GM18858 (cell line): ENCODE data around the gene CADPS2.

Experiments used
- ATAC-seq: cut with Tn5 transposase; IDR thresholded peaks from one replicate; pipeline ENCODE4 v1.9.1; 2021; ENCODE audit not compliant: unreplicated experiment

CADPS2 gene

GRCh38 chr7:122789156-122789555 is 97.1 kb downstream of the CADPS2 start:
- ATAC-seq, result no peak

DNA sequence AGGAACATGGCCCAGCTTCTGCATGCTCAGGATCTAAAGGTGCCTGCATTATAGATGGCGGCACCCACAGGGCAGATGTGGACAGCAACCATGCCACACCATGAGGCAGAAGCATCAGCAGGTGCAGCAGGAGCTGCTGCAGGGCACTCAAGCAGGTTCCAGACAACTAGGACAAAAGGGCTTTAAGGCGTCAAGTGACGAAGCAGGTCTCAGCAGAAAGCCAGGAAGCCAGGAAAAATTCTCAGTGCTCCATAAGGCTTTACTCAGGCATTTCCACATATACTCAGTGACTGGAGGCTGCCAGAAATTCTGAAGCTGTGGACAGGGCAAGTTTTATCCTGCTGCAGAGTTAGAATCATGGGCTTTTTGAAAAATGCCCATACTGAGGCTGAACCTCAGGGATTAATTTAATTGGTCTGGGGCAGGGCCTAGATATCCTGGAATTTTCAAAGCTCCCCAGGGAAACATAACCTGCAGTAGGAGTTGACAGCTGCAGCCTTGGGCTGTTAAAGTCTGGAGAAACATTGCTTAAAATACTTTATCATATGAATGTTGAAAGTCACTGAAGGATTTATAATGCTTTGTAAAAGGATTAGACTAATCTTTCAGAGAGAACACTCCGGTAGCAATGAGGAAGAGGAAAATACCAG is 115.4 kb downstream of the CADPS2 start:
- no peak for ATAC-seq

DNA sequence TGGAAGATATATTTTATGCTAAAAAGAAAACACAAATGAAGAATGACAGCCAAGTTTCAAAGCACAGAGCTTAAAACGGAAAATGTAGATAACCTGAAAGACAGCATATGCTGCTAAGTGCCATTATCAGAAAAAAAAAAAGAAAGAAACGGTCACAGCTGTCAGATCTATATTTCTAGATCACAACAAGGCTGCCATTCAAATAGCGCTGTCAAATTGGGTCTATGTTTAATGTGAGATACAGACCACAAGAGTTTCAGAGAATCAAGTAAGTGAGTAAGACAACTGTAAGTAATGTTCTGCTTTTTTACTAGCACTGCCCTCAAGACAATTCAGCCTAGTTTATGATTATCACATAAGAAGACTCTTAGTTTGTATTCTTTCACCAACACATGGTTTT is 117.4 kb downstream of the CADPS2 start:
- no peak for ATAC-seq

DNA sequence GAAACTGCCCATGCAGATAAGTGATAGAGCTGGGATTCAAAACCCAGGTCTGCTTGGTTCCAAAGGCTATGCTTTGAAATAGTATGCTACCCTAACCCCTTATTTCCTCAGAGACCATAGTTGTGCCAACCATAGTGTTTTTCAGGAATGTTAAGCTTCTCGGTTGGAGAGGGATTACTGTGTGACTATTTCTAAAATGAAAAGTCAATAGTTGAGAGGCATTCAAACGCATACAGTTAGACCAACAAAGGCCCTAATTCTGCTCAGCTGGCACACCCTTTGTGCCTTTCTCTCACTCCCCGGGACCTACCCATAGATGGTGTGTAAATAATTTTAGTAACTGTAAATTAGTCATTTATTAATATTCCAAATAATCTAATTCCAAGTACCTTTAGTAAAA is 118.9 kb downstream of the CADPS2 start:
- no peak for ATAC-seq

GRCh38 chr7:122766593-122766992 is 119.7 kb downstream of the CADPS2 start:
- ATAC-seq, result no peak

- ATAC-seq, result no peak
Measured at GRCh38 chr7:122764902-122765301, 121.4 kb downstream of the CADPS2 start.

GRCh38 chr7:122764020-122764419 is 122.2 kb downstream of the CADPS2 start:
- no peak for ATAC-seq

GRCh38 chr7:122762071-122762470 is 124.2 kb downstream of the CADPS2 start:
- ATAC-seq, result no peak

DNA sequence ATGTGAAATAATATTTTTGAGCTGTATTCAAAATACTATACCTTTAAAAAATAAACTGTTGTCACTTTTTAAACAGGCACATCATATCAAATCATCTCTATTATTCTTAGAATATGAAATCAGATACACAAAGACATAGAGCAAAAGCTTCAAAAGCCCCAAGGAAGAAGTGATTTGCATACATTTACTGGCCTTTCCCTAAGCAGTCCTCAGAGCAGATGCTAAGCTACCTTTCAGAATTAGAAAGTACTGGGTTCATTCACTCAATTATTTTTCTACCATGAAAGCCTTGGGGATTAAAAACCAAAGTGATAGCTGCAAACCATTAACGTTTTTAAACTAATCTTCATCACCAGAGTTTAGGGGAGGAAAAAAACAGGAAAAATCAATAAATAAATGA is 127.8 kb downstream of the CADPS2 start:
- no peak for ATAC-seq

- no peak for ATAC-seq
Measured at GRCh38 chr7:122756860-122757259, 129.4 kb downstream of the CADPS2 start.

DNA sequence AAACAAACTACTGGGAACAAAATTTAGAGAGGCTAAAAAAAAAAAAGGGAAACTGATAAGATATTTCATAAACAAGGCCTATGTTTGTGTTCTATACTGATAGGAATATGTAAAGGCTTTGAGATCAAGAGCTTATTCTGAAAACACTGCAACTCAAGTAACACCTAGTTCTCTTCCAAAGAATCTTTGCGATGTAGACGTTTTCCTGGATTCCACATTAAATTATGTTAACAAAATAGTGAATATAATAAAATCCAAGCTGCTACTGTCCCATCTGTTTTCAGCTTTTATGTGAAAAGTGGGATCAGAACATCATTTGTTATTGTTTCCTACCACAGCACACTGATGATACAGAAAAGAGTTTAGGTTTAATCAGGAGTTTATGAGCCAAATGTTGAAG is 130.6 kb downstream of the CADPS2 start:
- no peak for ATAC-seq

GRCh38 chr7:122752583-122752982 is 133.7 kb downstream of the CADPS2 start:
- no peak for ATAC-seq

DNA sequence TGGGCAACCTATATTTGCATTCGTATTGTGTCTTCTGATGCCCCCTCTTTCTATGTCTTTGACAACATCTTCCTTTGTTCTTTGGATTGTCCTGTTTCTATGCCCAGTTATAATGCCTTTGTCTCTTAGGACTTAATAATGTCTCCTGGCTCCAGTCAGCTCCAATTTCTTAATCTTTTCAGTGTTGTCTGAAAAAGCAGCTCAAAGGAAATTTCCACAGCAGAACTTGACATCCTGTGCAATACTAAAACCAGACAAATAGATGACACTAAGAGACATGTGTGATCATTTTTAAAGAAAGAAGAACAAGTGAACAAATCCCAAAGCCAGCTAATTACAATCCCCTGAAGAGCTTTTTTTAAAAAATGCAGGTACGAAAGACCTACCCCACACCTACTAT is 135.9 kb downstream of the CADPS2 start:
- ATAC-seq, result no peak

DNA sequence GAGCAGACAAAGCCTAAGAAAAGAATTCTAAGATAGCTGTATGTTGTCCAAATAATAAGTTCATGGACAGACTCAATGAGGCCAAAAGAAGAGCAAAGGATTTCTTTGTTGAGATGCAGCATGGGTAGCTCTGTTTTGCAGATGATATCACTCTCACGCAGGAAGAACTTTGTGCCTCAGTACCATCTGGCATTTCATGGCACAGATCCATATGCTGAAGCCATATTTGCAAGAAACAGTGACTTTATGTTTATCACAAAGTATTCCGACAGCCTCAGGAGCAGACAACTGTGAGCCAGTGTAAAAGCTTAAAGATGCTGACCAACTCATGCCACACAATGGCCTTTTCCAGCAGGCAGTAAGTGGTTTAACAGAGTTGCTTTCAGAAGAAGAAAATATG is 138.1 kb downstream of the CADPS2 start:
- no peak for ATAC-seq

DNA sequence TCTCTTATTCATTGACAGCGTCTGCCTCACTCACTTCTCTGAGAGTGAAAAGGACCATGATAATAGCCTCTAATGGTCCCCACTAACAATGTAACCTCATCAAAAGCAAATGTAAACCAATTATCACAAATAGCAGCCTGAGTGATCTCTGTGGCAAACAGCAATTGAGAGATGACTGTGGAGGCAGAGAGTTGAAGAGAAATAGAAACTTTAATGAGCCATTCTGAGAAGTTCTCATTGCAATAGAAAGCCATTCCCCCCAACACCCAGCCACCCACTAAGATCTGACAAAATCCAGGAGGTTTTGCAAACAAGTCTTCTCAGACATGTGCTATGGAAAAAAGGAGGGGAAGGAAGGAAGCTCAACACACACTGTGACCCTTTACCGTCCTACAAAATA is 139.3 kb downstream of the CADPS2 start:
- no peak for ATAC-seq

DNA sequence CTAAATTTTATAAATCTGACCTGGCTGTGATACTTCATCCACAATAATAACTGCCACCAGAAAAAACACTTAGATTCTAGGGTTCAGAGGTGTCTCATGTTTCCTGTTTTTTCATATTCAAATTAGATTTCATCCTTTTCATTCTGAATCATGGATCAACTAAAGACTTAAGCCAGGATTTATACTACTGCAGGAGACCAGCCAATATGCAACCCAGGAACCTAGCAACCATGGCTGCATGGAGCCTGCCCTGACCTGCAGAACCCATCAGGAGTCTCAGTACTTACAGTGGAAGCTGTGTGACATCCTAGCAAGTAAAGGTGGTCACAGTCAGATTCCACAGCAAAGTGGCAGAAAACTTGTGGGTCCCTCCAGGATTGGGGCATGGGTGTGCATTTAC is 143.0 kb downstream of the CADPS2 start:
- no peak for ATAC-seq

DNA sequence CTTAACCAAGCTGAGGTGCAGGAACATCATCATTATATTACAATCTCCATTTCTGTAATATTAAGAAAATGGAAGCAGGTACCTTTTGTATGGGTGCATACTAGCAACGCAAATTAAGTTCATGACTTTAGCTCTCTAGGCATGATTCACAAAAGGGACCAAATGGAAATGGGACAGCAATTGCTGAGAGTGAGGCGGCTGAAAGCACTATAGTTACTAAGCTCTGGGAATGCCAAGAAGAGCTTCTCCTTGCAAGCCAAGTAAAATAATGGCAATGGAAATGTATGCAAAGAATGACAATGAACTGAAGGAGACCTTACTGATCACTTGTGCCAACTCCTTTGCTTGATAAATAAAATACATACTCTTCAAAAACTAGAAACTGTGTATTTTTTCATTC is 147.3 kb downstream of the CADPS2 start:
- ATAC-seq, result no peak

DNA sequence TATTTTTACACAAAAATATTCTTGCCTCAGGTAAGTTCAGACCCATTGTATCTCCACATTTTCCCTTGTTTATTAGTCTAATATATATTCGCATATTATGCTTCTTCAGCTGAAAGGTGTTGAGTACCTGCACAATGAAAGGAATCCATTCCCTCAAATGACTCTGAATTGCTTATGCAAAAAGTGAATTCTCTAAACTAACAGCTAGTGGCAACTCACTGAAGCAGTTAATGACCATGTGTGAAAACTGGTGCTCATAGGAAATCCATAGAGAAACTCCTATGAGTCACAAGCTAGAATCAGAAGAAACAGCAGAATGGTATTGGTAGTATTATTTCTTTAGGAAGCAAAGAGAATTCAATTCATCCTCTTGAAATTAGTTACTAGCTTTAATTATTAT is 150.1 kb downstream of the CADPS2 start:
- no peak for ATAC-seq

DNA sequence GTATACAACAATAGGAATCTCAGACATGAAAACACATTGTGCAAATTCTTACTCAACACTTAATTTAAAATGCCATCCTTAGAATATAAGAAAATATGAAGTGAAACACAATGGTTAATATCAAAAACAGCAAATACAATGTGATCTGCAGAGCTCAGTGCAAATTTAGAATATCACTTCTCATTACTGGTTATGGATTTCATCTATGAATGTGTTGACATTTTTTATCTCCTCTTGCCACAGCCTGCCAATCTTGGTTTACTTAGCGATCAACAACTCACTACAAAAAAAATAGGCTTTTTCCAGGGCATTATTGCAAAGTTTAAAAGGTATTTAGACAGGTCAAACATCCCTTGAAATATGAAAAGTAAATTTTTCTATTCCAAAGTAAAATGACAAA is 158.5 kb downstream of the CADPS2 start:
- ATAC-seq, result no peak

DNA sequence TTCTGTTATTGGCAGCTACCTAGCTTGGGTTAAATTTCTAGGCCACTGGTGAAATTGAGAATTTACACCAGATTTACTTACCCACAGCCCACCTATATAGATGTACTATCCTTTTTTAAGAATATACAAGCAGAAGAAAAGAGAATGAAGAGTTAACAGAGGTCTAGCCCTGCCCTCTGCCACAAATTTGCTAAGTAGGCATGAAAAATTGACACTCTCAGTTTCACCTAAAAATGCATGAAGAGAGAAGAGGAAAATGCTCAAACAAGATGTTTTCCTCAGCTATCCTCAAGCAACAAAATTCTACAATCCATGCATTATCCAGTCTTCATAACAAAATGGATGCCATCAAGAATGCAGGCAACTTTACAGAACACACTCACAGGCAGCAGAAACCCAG is 158.9 kb downstream of the CADPS2 start:
- ATAC-seq, result no peak

- no peak for ATAC-seq
Measured at GRCh38 chr7:122726881-122727280, 159.4 kb downstream of the CADPS2 start.

DNA sequence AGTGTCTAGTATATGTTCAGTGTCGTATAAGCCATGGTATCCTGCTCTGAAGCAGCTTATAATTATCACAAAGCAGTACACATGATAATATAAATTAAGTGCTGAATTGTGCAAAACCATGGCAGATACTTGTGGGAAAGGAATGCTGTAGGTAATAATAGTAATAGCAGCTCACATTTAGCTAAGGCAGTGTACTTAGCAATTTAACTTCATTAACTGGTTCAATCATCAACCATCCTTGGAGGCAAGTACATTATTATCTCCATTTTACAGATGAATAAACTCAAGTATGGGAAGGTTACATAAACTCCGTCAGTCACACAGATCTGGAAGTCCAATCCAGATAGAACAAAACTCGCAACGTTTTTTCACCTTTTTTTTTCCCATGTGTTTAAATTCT is 161.9 kb downstream of the CADPS2 start:
- ATAC-seq, result no peak

DNA sequence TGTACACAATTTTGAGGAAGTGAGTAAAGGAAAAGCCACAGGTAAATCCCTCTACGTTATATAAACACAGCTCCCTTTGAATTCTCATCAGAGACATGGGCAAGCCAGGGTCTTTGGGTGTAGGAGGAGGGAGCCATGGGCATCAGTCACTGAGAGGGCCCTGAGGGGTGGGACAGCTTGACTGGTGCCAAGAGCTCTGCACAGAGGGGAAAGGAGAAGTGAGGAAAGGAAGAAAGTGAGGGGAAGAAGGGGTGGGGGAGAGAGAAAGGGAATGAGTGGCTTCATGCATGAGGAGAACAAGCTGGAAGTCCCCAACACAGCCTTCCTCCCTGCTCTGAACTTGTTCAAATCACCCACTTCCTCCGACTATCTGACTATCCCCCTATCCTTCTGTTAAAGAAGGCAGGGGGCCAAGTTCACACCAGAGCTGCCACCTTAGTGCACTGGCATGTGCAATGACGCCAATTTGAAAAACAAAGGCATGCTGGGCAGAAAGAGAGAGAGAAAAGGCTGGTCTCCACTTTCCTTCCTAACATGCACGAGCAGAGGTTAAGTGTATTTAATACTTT is 167.2 kb downstream of the CADPS2 start:
- ATAC-seq, result no peak
